Left forelimb (tissue), 1 donor: ENCODE measurements around the gene RBBP4.
"Not testable (repeated sequence)": the region's sequence is repeated elsewhere in the genome, so short reads cannot be mapped to it uniquely, and the experiment has no call there.

Source experiments
- DNase-seq: peaks from one replicate; pipeline ENCODE4 v3.0.0-alpha.2; 2018; ENCODE audit warnings: low spot score

The RBBP4 gene

DNA sequence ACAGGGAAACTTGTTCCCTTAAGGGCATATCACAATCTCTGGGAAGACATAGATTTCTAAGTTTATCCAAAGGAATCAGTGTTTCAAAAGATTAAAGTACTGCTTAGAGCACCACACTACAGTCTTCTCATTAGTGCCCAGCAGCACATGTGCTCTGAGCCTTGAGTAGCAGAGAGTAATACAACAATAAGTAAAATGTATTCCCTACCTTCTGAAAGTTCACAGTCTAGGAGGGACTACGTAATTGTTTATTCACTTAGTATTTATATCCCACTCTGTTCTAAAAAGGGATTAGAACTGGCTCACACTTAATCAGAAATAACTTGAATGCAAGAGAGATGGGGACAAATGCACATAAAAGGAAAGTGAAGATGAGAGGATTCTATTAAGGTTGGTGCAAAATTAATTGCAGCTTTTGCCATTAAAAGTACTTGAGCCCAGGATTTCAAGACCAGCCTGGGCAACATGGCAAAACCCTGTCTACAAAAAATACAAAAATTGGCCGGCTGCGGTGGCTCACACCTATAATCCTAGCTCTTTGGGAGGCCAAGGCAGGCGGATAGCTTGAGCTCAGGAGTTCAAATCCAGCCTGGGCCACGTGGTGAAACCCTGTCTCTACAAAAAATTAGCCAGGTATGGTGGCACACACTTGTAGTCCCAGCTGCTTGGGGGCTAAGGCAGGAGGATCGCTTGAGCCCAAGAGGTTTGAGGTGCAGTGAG lies 42.6 kb downstream of the RBBP4 start:
- DNase-seq, result no peak

DNA sequence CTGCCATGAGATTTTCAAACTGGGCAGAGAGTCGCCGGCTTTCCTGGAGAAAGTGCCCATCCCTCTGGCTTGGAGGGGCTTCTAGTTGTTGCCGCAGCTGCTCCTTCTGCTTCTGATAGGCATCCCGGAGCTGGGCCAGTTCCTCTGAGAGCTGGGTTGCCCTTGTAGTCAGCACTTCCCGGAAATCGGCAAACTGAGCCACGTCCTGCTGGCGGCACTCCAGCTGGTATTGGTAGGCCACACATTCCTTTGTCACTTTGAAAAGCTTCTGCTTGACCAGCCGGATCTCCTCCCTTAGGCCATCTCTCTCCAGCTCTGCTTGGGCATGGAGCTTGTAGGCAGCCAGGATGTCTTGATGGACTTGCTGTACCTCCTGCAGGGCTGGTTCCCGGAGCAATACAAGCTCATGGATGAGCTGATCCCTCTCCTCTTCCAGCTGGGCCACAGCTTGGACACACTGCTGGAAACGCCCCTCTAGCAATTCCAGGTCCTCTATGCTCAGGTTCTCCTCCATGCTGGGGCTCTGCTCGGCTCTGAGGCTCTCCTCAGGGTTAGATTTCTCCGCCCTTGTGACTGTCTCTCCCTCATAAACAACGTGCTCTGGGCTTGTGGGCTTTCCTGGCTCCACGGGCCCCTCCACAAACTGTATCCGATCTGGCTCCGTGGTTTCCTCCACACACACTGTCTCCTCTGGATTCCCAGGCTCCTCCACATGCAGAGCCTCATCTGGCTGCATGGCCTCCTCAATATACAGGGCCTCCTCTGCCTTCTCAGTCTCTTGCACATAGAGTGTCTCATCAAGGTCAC lies 44.3 kb downstream of the RBBP4 start:
- DNase-seq, result no peak

DNA sequence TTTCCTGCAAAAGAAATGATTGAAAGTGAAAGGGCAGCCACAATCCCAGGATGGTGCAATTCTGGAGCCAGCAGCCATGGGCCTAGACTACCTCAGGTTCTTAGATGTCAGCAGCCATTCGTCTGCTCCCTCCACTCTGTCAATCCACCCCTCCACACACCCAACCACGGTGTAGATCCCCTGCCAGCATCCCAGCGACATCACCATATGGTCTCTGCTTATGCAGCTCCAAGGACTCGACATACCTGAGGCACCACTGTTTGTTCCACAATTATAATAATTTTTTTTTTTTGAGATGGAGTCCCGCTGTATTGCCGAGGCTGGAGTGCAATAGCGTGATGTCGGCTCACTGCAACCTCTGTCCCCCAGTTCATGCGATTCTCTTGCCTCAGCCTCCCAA lies 45.0 kb downstream of the RBBP4 start:
- DNase-seq, result no peak

DNA sequence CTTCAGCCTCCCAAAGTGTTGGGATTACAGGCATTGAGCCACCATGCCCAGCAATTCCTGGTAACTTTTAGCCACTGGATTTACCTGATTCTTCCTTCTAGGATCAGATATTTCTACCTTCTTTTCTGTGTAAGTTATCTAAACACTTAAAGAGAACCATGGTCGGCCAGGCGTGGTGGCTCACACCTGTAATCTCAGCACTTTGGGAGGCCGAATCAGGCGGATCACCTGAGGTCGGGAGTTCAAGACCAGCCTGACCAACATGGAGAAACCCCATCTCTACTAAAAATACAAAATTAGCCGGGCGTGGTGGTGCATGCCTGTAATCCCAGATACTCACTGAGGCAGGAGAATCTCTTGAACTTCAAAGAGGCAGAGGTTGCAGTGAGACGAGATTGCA lies 46.0 kb downstream of the RBBP4 start:
- not testable (repeated sequence) for DNase-seq

DNA sequence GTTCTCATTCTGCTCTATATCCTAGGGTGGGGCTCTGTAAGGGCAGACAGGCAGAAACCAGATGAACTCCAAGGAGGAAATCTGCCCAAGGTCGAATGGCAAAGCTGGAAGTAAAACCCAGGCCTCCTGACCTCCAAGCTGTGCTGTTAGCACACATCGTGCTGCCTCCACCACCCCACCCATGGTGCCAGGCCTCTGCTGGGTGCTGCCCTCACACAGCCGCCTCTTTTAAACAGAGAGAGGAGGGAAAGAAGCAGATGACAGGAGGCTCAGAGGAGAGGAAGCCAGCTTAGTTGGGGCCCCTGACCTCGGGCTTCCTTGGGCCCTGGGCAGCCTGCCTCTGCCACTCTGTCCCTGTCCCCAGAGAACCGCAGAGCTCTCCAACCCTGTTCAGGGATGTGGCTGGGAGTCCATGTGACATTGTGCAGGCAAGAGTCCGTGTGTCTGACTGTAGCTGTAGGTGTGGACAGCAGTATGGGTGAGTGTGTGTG lies 50.5 kb downstream of the RBBP4 start:
- no peak for DNase-seq

DNA sequence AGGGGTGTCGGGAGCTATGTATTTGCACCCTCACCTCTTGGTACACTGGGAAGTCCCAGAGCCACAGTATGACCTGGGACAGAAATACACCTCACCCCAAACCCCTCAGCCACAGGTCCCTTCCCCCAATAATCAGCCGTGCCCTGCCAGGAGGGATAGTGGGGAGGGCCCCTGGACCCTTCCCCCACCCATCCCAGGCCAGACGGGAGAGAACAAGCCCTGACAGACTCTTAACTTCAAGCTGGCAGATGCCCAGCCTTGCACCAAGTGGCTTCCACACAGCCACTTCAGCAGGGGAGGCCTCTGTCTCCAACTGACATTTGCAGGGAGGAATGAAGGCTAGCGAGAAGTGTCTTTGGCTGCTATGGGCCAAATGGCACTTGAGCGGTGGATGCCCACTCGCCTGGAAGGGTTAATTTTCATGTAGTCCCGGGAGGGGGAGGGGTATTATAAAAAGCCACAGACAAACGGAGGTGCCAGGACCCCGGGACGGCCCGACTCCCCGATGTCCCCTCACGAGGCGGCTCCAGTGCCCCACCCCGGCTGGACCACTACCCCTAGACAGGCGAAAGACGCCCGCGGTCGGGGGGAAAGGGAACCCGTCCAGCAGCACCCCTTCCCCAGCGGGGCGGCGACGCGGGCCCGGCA lies 51.1 kb downstream of the RBBP4 start:
- DNase-seq, result no peak

DNA sequence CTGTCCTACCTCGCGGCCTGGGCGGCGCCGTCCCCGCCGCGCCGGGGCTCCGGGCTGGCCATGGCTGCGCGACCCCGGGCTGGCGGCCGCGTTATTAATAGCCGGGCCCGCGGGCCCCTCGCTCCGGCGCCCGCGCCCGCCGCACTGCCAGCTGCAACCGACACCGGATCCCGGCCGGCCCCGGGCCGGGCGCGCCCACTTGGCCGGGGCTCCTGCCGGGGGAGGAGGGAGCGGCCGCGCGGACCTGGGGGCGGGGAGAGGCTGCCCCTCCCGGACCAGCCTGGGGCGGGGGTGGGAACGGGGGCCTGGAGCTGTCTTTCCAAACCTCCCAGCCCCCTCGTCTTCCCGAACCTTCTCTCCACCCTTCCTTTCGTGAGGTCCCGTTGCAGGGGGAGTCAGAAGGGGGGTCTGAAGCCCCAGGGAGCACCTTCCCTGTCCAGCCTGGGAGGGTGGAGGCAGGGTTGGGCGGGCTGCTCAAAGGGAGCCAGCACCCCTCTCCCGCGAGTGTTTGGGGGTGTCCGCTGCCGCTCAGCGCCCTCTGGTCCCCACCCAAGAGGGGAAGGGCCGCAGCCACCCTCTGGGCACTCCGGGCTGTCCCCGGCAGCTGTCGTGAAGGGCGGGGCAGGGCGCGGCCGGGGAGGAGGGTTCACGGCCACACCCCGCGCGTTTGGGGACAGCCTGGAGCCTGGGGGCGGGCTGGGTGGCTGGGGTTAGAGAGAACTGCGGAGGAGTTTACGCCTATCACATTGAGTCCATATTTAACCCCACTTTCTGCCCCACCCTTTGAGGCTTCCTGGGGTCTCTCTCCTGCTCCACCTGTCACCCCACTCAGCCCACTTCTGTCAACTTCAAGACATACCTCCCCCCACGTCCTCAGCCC lies 51.8 kb downstream of the RBBP4 start, which contains the start of gene SYNC:
TSS of gene SYNC (minus strand) at position 172 of the 880 bp plus-strand sequence. CDS start at position 62, 110 bp downstream.
- DNase-seq, result peak; percentile 79

DNA sequence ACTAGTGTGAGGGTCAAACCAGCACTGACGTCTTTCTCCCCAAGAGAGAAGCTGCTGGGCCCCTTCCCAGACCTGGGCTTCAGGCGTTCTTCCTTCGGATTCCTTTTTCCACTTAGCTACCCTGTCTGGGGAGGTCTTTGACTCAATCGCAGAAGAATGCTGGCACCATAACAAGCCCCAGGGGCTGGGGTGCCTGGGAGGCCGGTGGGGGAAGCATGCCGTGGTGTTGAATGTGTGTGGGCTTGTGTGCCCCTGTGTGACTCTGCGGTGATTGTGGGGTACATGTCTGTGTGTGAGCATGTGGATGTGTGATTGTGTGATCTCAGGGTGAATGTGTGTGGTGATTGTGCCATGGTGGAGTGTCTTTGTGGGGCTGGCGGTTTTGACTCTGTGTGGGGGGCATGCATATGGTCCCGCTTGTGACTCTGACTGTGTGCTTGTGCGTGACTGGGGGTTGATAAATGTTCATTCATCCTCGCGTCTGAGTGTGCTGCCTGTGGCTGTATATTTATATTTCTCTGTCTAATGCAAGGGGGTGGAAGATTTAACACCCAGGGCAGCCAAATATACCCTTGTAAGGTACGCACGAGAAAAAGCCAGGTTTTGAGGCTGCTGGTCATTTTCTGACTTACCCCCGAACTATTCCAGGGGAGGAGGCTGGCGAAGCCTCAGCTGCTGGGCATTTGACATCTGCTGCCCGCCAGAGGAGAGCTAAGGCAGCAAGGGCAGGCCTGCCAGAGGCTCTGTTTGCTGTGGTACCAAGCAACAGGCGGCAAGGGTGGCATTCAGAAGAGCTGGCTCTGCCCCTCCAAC lies 52.7 kb downstream of the RBBP4 start:
- no peak for DNase-seq

DNA sequence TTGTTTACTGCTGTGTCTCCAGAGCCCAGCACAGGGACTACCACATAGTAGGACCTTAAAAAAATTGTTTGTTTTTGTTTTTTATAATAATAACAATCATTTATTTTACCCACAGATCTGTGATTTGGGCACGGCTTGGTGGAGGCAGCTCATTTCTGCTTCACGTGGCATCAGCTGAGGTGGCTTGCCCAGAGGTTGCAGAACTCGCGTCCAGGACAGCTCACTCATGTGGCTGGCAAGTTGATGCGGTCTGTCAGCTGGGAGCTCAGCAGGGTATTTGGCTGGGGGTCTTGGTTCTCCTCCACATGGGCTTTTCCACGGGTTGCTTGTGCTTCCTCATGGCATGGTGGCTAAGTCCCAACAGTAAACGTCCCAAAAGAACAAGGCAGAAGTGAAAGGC lies 54.5 kb downstream of the RBBP4 start:
- no peak for DNase-seq

DNA sequence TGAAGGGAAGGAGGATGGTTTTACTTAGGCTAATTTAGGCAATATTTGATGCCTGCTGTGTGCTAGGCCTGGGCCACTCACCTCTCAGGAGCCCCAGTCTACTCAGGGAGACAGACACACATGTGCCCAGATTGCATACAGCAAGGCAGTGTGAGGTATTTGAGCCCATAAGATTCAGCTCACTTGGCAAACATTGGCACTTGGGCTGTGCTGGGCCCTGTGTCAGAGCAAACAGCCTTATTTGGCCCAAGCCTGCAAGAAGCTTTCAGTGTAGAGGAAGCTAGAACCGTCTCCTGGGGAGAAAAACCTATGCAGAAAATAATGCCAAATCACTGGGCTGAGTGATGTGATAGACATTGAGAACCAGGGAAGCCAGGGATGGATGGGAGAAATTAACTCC lies 55.5 kb downstream of the RBBP4 start:
- DNase-seq, result no peak

DNA sequence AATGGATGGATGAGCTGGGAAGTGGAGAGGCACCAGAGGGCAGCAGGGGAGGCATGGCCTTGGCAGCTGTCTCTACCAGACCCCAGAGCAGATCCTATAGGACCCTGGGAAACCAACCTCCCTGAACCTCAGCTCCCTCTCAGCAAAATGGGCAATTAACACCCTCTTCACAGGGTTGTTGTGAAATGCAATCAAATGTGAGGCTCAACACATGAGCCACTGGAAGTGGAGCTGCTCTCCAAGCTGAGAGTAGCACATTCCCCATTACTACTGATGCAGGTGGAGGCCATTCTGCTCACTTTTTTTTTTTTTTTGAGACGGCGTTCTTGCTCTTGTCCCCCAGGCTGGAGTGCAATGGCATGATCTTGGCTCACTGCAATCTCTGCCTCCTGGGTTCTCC lies 58.1 kb downstream of the RBBP4 start:
- DNase-seq, result no peak

DNA sequence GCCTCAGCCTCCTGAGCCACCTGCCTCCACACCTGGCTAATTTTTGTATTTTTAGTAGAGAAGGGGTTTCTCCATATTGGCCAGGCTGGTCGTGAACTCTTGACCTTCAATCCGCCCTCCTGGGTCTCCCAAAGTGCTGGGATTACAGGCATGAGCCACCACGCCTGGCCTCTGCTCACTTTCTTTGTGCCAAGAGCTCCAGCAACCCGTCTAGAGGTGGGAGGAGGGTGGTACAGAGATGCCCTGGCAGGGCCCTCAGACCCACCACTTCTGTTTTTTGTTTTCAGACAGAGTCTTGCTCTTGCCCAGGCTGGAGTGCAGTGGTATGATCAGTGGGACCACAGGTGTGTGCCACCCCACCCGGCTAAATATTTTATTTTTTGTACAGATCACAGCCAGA lies 58.5 kb downstream of the RBBP4 start:
- no peak for DNase-seq

DNA sequence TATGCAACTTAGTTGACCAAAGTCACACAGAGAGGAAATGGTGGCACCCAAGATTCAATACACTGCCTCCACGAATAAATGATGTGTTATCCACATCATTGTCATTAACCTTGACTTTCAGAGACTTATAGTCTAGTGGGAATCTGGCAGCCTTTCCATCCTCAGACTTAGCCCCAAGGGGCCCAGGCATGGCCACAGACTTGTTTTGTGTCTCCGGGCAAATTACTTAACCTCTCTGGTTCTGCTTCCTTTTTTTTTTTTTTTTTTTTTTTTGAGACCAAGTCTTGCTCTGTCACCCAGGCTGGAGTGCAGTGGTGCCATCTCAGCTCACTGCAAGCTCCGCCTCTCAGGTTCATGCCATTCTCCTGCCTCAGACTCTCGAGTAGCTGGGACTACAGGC lies 60.2 kb downstream of the RBBP4 start:
- not testable (repeated sequence) for DNase-seq

DNA sequence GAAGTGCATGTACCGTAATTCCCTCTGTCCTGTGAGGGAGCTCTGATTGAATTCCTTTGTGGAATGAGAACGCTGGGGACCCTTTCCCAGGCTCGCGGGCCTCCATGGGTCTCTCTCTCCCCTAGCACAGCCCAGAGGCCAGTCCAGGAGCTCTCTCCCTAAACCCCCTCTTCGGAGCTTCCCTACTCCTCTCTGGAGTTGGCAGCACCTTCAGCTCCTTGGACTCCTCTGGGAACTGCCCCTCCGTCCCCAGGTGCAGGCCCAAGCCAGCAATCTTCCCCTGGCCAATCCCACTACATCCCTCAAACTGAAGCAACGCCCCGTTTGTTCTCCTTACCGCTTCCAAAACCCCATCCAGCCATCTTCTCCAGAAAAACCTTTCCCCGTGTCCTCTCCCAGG lies 62.1 kb downstream of the RBBP4 start:
- DNase-seq, result no peak

DNA sequence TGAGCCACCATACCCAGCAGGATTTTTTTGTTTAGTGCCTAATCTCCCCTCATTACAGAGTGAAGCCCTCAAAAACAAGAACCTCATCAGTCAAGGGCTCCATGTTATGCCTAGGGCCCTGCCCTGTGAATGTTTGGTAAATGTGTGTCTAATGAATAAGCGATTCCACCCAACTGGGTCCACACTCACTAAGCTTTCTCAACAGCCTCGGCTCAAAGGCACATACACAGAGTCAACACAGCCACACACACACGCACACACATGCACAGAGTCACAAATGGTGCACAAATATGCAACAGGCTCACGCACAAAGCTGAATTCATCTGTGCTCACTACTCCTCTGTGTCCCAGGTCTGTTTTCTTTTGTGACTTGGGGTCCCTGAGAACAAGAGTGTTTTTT lies 63.3 kb downstream of the RBBP4 start:
- no peak for DNase-seq

DNA sequence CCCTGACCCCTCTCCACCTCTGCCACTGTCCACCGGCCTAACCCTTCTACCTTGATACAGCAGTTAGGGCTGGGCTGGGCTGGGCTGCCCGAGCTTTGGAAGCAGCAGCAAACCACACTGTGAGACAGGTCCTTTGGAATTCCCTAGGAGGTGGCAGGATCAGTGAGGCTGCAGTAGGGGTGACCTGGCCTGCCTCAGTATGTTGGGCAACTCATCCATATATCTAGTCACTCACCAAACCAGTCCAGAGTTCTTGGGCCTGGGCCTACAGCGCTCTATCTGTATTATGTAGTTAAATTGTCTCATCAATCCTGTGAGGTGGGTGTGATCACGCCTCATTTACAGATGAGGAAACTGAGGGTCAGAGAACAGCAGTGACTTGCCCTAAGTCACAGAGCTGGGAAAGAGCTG lies 64.9 kb downstream of the RBBP4 start:
- no peak for DNase-seq

DNA sequence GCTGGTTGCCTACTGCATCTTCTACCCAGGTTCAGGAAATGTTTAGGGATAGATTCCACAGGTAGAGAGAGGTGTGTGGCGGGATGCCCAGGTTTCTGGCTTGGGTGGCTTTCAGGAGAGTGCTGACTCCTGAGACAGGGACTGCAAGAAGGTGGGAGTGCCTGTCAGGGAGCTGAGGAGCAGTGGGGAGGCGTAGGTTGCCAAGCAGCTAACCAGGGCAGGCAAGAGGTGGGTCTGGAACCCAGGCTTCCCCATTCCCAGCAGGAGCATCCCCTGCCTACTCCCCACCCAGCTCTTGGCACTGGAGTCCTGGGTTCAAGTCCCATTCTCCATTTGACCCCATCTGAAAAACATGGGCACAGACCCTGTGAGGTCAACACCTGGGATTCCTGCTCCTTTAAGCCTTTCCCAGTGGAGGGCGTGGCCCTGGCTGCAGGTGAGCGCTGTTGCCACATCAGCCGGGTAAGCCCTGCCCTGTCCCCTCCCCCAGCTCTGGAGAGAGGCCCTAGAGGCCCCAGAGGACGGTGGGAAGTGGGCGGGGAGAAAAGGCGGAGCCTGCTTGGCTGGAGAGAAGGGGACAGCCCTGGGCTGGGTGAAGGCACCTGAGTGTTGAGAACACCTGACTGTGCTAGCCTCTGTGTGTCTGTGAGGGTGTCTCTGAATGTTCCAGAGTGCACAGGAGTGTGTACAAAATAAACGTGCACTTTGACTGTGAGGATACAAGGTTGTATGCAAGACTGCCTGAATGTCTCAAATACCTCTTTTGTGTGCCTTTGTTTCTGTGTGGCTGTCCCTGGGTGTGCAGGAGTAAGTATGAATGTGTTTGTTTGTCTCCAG lies 65.5 kb downstream of the RBBP4 start:
- DNase-seq, result no peak

DNA sequence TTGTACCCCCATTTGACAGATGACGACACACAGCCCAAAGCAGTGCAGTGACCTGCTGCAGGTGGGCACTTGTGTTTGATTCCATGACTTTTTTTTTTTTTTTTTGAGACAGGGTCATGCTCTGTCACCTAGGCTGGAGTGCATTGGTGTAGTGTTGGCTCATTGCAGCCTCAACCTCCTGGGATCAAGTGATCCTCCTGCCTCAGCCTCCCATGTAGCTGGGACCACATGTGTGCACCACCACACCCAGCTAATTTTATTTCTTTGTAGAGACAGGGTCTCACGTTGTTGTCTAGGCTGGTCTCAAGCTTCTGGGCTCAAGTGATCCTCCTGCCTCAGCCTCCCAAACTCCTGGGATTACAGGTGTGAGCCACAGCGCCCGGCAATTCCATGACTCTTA lies 66.5 kb downstream of the RBBP4 start:
- no peak for DNase-seq

DNA sequence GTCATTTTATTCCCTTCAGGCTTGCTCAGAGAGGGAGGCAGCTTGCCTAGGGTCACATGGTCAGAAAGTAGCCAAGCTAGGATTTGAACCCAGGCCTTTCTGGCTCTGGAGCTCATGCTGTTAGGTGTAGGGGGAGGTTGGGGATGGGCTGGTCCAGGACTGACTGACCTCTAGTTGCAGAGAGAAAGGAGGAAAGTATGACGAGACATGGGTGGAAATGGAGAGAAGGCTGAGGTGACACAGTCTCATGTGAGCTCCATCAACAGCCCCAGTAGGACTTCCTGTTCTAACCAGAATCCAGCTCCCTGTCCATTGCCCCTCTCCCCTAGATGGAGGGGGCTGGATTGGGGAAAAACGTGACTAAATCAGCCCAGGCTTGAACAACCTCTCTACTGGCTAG lies 67.0 kb downstream of the RBBP4 start:
- no peak for DNase-seq

DNA sequence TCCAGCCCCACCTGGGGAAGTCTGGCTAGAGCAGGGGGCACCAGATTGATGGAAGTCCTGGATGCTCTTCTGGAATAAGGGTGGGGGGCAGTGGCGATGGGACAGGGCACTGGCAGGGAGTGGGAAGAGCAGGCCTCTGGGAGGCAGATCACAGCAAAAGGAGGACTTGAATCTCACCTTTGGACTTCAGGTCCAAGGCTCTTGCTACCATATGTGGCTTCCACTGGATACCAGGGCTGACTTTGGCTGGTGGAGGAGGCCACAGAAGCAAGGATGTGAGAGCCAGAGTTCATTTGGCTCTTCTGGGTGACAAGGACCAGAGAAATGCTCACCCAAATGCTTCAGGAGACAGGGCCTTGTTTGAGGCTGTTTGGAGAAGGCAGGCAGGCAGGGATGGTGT lies 67.5 kb downstream of the RBBP4 start:
- DNase-seq, result no peak
